Upper lobe of left lung (tissue), 6 donors: Measurements from ENCODE around the gene FBN2. TPM values are rescaled to one million over a fixed set of nuclear protein-coding genes. Genes with fewer than 3 reads are reported as not detected.

ENCODE experiments used
- ATAC-seq, 2 donors: fragments of 200-7000 bp; cut with Tn5 transposase; one replicate each; pipeline ENCODE4 v1.9.1; 2022; ENCODE audit warnings: mild to moderate bottlenecking in 2 of 2, moderate library complexity in 2 of 2; ENCODE audit not compliant: low FRiP score in 2 of 2
- DNase-seq, 2 donors: peaks; one replicate each; pipeline ENCODE4 v3.0.0-alpha.2; 2019 to 2020
- H3K27ac ChIP-seq, 4 donors: fragments of 200-600 bp; sonication (generic); one replicate each; pipeline ENCODE4 v1.5.1; 2016 to 2019
- H3K27me3 ChIP-seq, 4 donors: fragments of 200-600 bp; sonication (generic); one replicate each; pipeline ENCODE4 v1.5.1; 2017 to 2019
- H3K36me3 ChIP-seq, 4 donors: fragments of 200-600 bp; sonication (generic); one replicate each; pipeline ENCODE4 v1.5.1; 2016 to 2019
- H3K4me1 ChIP-seq, 4 donors: fragments of 200-600 bp; sonication (generic); one replicate each; pipeline ENCODE4 v1.5.1; 2018 to 2019
- H3K4me3 ChIP-seq, 4 donors: fragments of 200-600 bp; sonication (generic); one replicate each; pipeline ENCODE4 v1.5.1; 2017 to 2019; ENCODE audit warnings: mild to moderate bottlenecking in 2 of 4, moderate library complexity in 1 of 4
- H3K9me3 ChIP-seq, 4 donors: fragments of 200-600 bp; sonication (generic); one replicate each; pipeline ENCODE4 v1.5.1; 2018 to 2019
- CTCF ChIP-seq, 6 experiments: fragments of 450-650 bp in 4 of 6; fragments of 200-600 bp in 2 of 6; sonication (generic) in 2 of 6; IDR thresholded peaks; one replicate each; pipeline ENCODE4 v1.5.1; 2016 to 2019; ENCODE audit warnings: antibody characterized with exemption in 6 of 6
- EP300 ChIP-seq, 4 donors: sonication (generic); formaldehyde crosslinking; IDR thresholded peaks; one replicate each; pipeline ENCODE4 v1.5.1; 2017; ENCODE audit warnings: antibody characterized with exemption in 4 of 4, control low read depth in 2 of 4
- POLR2A ChIP-seq, 4 donors: fragments of 450-650 bp; IDR thresholded peaks; one replicate each; pipeline ENCODE4 v1.5.1; 2016 to 2017; ENCODE audit warnings: antibody characterized with exemption in 4 of 4, mild to moderate bottlenecking in 2 of 4
- POLR2AphosphoS5 ChIP-seq, 2 donors: sonication (generic); formaldehyde crosslinking; IDR thresholded peaks; one replicate each; pipeline ENCODE4 v1.5.1; 2017; ENCODE audit warnings: antibody characterized with exemption in 2 of 2
- WGBS, 2 donors: methylation state at CpG; one replicate each; pipeline ENCODE4 v1.1.5; 2017 to 2018; 5-methylcytosine and 5-hydroxymethylcytosine counted together
- total RNA-seq, 6 donors: library from RNA; depleted of rRNA in 4 of 6; stranded (reverse); fragments of >200 nt in 4 of 6; gene quantifications; one replicate each; pipeline versions ENCODE4 v1.1.0 to v1.2.1, GENCODE V29; 2016 to 2021
- donor health status: DM: no; HTN: no; CAD: no; lungs with moderate emphysema.
- donor health status: DM: no; HTN: yes; CAD: no; lungs with severe emphysema.

FBN2 gene
- total RNA-seq, 6 donors from 2014 or later, result under 0.01 to 1.7 (median 0.39) TPM

- no peak for ATAC-seq
- WGBS, 2 donors, result 71 to 74% methylated on average over 3 of the region's 3 CpGs
- no peak overlapping the region for H3K27ac ChIP-seq
These were observed 267.0 kb downstream of the FBN2 start for GRCh38 chr5:128271071-128271470.

GRCh38 chr5:128264564-128265360 is 273.3 kb downstream of the FBN2 start:
- H3K9me3 ChIP-seq, result no peaks in the 10 kb centered on the region
- TF ChIP-seq POLR2A (IDR thresholded peaks at IDR 0.05), result no peak
- no peak for TF ChIP-seq POLR2AphosphoS5 (IDR thresholded peaks at IDR 0.05)
- TF ChIP-seq EP300 (IDR thresholded peaks at IDR 0.05), result no peak
- no peak for TF ChIP-seq CTCF (IDR thresholded peaks at IDR 0.05)
- no peak for ATAC-seq
- H3K4me3 ChIP-seq, result no peak overlapping the region
- no peaks in the 10 kb centered on the region for H3K4me1 ChIP-seq
- no peaks in the 10 kb centered on the region for H3K27me3 ChIP-seq
- no peak overlapping the region for H3K27ac ChIP-seq
- 62 to 74% methylated on average over 3 of the region's 3 CpGs for WGBS, 2 donors
- no peak for DNase-seq
- H3K36me3 ChIP-seq, result no peaks in the 10 kb centered on the region

More at GRCh38 chr5:128271071-128271470, 267.0 kb downstream of the FBN2 start:
- no peaks in the 10 kb centered on the region for H3K4me1 ChIP-seq
- no peak overlapping the region for H3K4me3 ChIP-seq
- no peaks in the 10 kb centered on the region for H3K36me3 ChIP-seq
- no peaks in the 10 kb centered on the region for H3K9me3 ChIP-seq
- no peaks in the 10 kb centered on the region for H3K27me3 ChIP-seq
- TF ChIP-seq POLR2AphosphoS5 (IDR thresholded peaks at IDR 0.05), result no peak
- TF ChIP-seq EP300 (IDR thresholded peaks at IDR 0.05), result no peak
- no peak for TF ChIP-seq CTCF (IDR thresholded peaks at IDR 0.05)
- TF ChIP-seq POLR2A (IDR thresholded peaks at IDR 0.05), result no peak
- no peak for DNase-seq

DNA sequence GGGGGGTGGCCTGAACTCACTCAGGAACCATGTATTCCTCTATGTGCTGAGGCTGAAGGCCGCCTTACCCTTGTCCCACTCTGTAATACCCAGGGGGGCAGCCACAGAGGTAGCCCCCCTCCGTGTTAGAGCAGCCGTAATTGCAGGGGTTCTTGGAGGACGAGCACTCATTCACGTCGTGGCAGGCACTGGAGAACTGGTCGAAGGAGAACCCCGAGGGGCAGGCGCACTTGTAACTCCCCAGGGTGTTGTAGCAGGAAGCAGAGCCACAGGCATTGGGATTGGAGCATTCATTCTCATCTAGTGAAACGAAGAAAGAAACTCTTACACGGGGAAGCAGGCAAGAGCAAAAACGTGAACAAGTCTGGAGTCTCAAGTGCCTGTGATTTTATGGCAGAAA is 274.7 kb downstream of the FBN2 start:
- Histone ChIP-seq H3K27ac (no peak overlapping the region), H3K9me3 (no peaks in the 10 kb centered on the region), H3K36me3 (no peaks in the 10 kb centered on the region), H3K4me3 (no peak overlapping the region), H3K27me3 (no peaks in the 10 kb centered on the region), H3K4me1 (no peaks in the 10 kb centered on the region)
- DNase-seq (no peak), ATAC-seq (no peak)
- 74 to 78% methylated on average over 11 to 12 of the region's 12 CpGs for WGBS, 2 donors
- no peak for TF ChIP-seq CTCF (IDR thresholded peaks at IDR 0.05)
- no peak for TF ChIP-seq EP300 (IDR thresholded peaks at IDR 0.05)
- no peak for TF ChIP-seq POLR2A (IDR thresholded peaks at IDR 0.05)
- no peak for TF ChIP-seq POLR2AphosphoS5 (IDR thresholded peaks at IDR 0.05)

DNA sequence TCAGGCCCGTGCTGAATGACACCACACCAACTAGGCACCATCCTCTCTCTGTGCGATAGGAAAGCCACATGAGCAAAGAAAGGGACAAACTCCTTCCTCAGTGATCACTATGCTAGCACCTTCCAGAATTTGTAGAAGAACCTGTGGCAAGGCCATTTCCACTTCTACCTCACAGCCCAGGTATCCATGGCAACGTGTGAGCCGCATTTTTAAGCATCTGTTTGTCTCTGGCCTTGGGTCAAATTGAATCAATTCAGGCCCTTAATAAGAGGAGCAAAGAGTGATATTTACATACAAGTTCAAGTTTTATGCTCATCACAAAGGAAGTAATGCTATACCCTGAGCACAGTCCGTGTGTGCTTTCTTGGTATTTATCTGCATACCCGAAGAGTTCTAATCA is 275.1 kb downstream of the FBN2 start:
- ATAC-seq, result peak in 1 of 2 donors; percentile 26
- 86 to 95% methylated on average over 6 of the region's 6 CpGs for WGBS, 2 donors

More for the DNA sequence above, 275.1 kb downstream of the FBN2 start:
- H3K4me1 ChIP-seq, result no peaks in the 10 kb centered on the region
- no peaks in the 10 kb centered on the region for H3K36me3 ChIP-seq
- H3K9me3 ChIP-seq, result no peaks in the 10 kb centered on the region
- no peak for DNase-seq
- TF ChIP-seq POLR2A (IDR thresholded peaks at IDR 0.05), result no peak
- TF ChIP-seq POLR2AphosphoS5 (IDR thresholded peaks at IDR 0.05), result no peak
- TF ChIP-seq EP300 (IDR thresholded peaks at IDR 0.05), result no peak
- TF ChIP-seq CTCF (IDR thresholded peaks at IDR 0.05), result no peak
- no peaks in the 10 kb centered on the region for H3K27me3 ChIP-seq
- no peak overlapping the region for H3K27ac ChIP-seq
- H3K4me3 ChIP-seq, result no peak overlapping the region
